ENCODE results near the gene CPLANE2.
"Not testable (repeated sequence)": the region's sequence is repeated elsewhere in the genome, so short reads cannot be mapped to it uniquely, and the experiment has no call there.

Gene CPLANE2

GRCh38 chr1:16199157-16199501, 37.9 kb downstream of the CPLANE2 start:
- Mint-ChIP-seq H3K4me1 (peaks cover 9% of the 10 kb centered on the region), H3K4me3 (no peak overlapping the region), H3K36me3 (peaks cover 11% of the 10 kb centered on the region), H3K9me3 (no peaks in the 10 kb centered on the region), H3K27ac (peak overlapping the region; percentile 91)
- ATAC-seq (peak; percentile 15), DNase-seq (ENCODE audit: low spot score in 2 of 2) (no peak)

- DNase-seq (ENCODE audit: low spot score in 2 of 2) (no peak), ATAC-seq (peak; percentile 25)
- peak overlapping the region; percentile 91 for H3K27ac Mint-ChIP-seq
- peaks cover 9% of the 10 kb centered on the region for H3K4me1 Mint-ChIP-seq
- H3K4me3 Mint-ChIP-seq = no peak overlapping the region
- peaks cover 10% of the 10 kb centered on the region for H3K36me3 Mint-ChIP-seq
- H3K9me3 Mint-ChIP-seq = no peaks in the 10 kb centered on the region
Observed at GRCh38 chr1:16198444-16199156, 38.4 kb downstream of the CPLANE2 start.

- Mint-ChIP-seq H3K4me3 (no peak overlapping the region), H3K9me3 (no peaks in the 10 kb centered on the region), H3K36me3 (no peaks in the 10 kb centered on the region), H3K4me1 (peaks cover 9% of the 10 kb centered on the region), H3K27ac (no peak overlapping the region)
- ATAC-seq (no peak), DNase-seq (ENCODE audit: low spot score in 2 of 2) (no peak)
Observed at GRCh38 chr1:16196874-16197273, 40.1 kb downstream of the CPLANE2 start.

GRCh38 chr1:16196139-16196538, 40.8 kb downstream of the CPLANE2 start:
- H3K27ac Mint-ChIP-seq; H3K9me3 Mint-ChIP-seq; H3K4me3 Mint-ChIP-seq; ATAC-seq; DNase-seq (ENCODE audit: low spot score in 2 of 2); H3K4me1 Mint-ChIP-seq; H3K36me3 Mint-ChIP-seq: not testable (repeated sequence)

GRCh38 chr1:16195518-16195905, 41.5 kb downstream of the CPLANE2 start:
- Mint-ChIP-seq H3K27ac (no peak overlapping the region), H3K36me3 (no peaks in the 10 kb centered on the region), H3K4me1 (peaks cover 9% of the 10 kb centered on the region), H3K9me3 (no peaks in the 10 kb centered on the region), H3K4me3 (no peak overlapping the region)
- DNase-seq (ENCODE audit: low spot score in 2 of 2) (no peak), ATAC-seq (no peak)

- DNase-seq (ENCODE audit: low spot score in 2 of 2) = no peak
- Mint-ChIP-seq H3K4me3 (no peak overlapping the region), H3K9me3 (no peaks in the 10 kb centered on the region), H3K36me3 (no peaks in the 10 kb centered on the region), H3K4me1 (no peaks in the 10 kb centered on the region), H3K27ac (no peak overlapping the region)
- no peak for ATAC-seq
Observed at GRCh38 chr1:16191916-16192546, 45.0 kb downstream of the CPLANE2 start.

- no peak overlapping the region for H3K27ac Mint-ChIP-seq
Observed at GRCh38 chr1:16191309-16191708, 45.7 kb downstream of the CPLANE2 start.

GRCh38 chr1:16189921-16190621, 46.9 kb downstream of the CPLANE2 start:
- H3K27ac Mint-ChIP-seq = no peak overlapping the region
- DNase-seq (ENCODE audit: low spot score in 2 of 2) = no peak
- H3K36me3 Mint-ChIP-seq = no peaks in the 10 kb centered on the region
- H3K4me1 Mint-ChIP-seq = no peaks in the 10 kb centered on the region
- no peak overlapping the region for H3K4me3 Mint-ChIP-seq
- ATAC-seq = no peak
- no peaks in the 10 kb centered on the region for H3K9me3 Mint-ChIP-seq

More at GRCh38 chr1:16191309-16191708, 45.7 kb downstream of the CPLANE2 start:
- H3K4me3 Mint-ChIP-seq = no peak overlapping the region
- no peaks in the 10 kb centered on the region for H3K4me1 Mint-ChIP-seq
- H3K36me3 Mint-ChIP-seq = no peaks in the 10 kb centered on the region
- H3K9me3 Mint-ChIP-seq = no peaks in the 10 kb centered on the region
- ATAC-seq = no peak
- DNase-seq (ENCODE audit: low spot score in 2 of 2) = no peak

- no peaks in the 10 kb centered on the region for H3K36me3 Mint-ChIP-seq
- no peak for DNase-seq (ENCODE audit: low spot score in 2 of 2)
- H3K4me1 Mint-ChIP-seq = no peaks in the 10 kb centered on the region
- no peak overlapping the region for H3K27ac Mint-ChIP-seq
- ATAC-seq = no peak
- no peaks in the 10 kb centered on the region for H3K9me3 Mint-ChIP-seq
- H3K4me3 Mint-ChIP-seq = no peak overlapping the region
Observed at GRCh38 chr1:16189003-16189402, 48.0 kb downstream of the CPLANE2 start.

GRCh38 chr1:16187748-16188401, 49.1 kb downstream of the CPLANE2 start:
- Mint-ChIP-seq H3K9me3 (no peaks in the 10 kb centered on the region), H3K27ac (no peak overlapping the region), H3K4me1 (no peaks in the 10 kb centered on the region), H3K36me3 (no peaks in the 10 kb centered on the region), H3K4me3 (no peak overlapping the region)
- DNase-seq (ENCODE audit: low spot score in 2 of 2) (peak; percentile 75 to 84), ATAC-seq (peak; percentile 85)

- H3K9me3 Mint-ChIP-seq = no peaks in the 10 kb centered on the region
- H3K27ac Mint-ChIP-seq = no peak overlapping the region
- no peak overlapping the region for H3K4me3 Mint-ChIP-seq
- DNase-seq (ENCODE audit: low spot score in 2 of 2) (no peak), ATAC-seq (no peak)
- H3K36me3 Mint-ChIP-seq = no peaks in the 10 kb centered on the region
- no peaks in the 10 kb centered on the region for H3K4me1 Mint-ChIP-seq
Observed at GRCh38 chr1:16186655-16187235, 50.2 kb downstream of the CPLANE2 start.

GRCh38 chr1:16184557-16185303, 52.3 kb downstream of the CPLANE2 start:
- Mint-ChIP-seq H3K4me3 (no peak overlapping the region), H3K4me1 (no peaks in the 10 kb centered on the region), H3K9me3 (no peaks in the 10 kb centered on the region), H3K36me3 (no peaks in the 10 kb centered on the region), H3K27ac (no peak overlapping the region)
- ATAC-seq = no peak
- no peak for DNase-seq (ENCODE audit: low spot score in 2 of 2)

GRCh38 chr1:16183765-16184556, 53.0 kb downstream of the CPLANE2 start:
- Mint-ChIP-seq H3K27ac (no peak overlapping the region), H3K9me3 (no peaks in the 10 kb centered on the region), H3K4me1 (no peaks in the 10 kb centered on the region), H3K4me3 (no peak overlapping the region), H3K36me3 (no peaks in the 10 kb centered on the region)
- no peak for DNase-seq (ENCODE audit: low spot score in 2 of 2)
- no peak for ATAC-seq

GRCh38 chr1:16183179-16183578, 53.8 kb downstream of the CPLANE2 start:
- ATAC-seq = no peak

More at GRCh38 chr1:16183179-16183578, 53.8 kb downstream of the CPLANE2 start:
- DNase-seq (ENCODE audit: low spot score in 2 of 2) = no peak
- Mint-ChIP-seq H3K4me3 (no peak overlapping the region), H3K36me3 (no peaks in the 10 kb centered on the region), H3K4me1 (no peaks in the 10 kb centered on the region), H3K9me3 (no peaks in the 10 kb centered on the region), H3K27ac (no peak overlapping the region)
